Lung (tissue), 12 donors: ENCODE measurements around the gene NDUFAF8. TPM values are rescaled to one million over a fixed set of nuclear protein-coding genes. Genes with fewer than 3 reads are reported as not detected.

ENCODE experiments used
- ATAC-seq: fragments of 200-7000 bp; cut with Tn5 transposase; one replicate; pipeline ENCODE4 v1.9.1; 2020; ENCODE audit warnings: moderate number of reproducible peaks; ENCODE audit not compliant: insufficient read depth, low FRiP score
- DNase-seq, 3 donors: peaks; one replicate each; pipeline ENCODE4 v3.0.0-alpha.2; 2013 to 2017
- H3K27ac ChIP-seq, 2 donors: one replicate each; pipeline ENCODE4 v1.5.1; 2013; ENCODE audit warnings: mild to moderate bottlenecking in 2 of 2, moderate library complexity in 2 of 2, control low read depth in 1 of 2, inconsistent platforms in 1 of 2, low read depth in 1 of 2, low read length in 1 of 2
- H3K27me3 ChIP-seq, 3 donors: one replicate each; pipeline ENCODE4 v1.5.1; 2013; ENCODE audit warnings: low read length in 2 of 3; ENCODE audit not compliant: control insufficient read depth in 3 of 3, insufficient read depth in 3 of 3
- H3K36me3 ChIP-seq, 4 donors: one replicate each; pipeline ENCODE4 v1.5.1; 2013; ENCODE audit warnings: low read length in 4 of 4, mild to moderate bottlenecking in 1 of 4, moderate library complexity in 1 of 4; ENCODE audit not compliant: control insufficient read depth in 4 of 4, insufficient read depth in 4 of 4
- H3K4me1 ChIP-seq, 5 donors: one replicate each; pipeline ENCODE4 v1.5.1; 2013; ENCODE audit warnings: low read length in 5 of 5, mild to moderate bottlenecking in 2 of 5, moderate library complexity in 1 of 5; ENCODE audit not compliant: control insufficient read depth in 5 of 5, insufficient read depth in 5 of 5
- H3K4me3 ChIP-seq: one replicate; pipeline ENCODE4 v1.5.1; 2013; ENCODE audit warnings: mild to moderate bottlenecking, control low read depth, moderate library complexity
- H3K9ac ChIP-seq, 2 donors: one replicate each; pipeline ENCODE4 v1.5.1; 2013; ENCODE audit warnings: low read length in 2 of 2, control low read depth in 1 of 2; ENCODE audit not compliant: insufficient read depth in 1 of 2
- H3K9me3 ChIP-seq, 4 donors: one replicate each; pipeline ENCODE4 v1.5.1; 2013; ENCODE audit warnings: low read length in 3 of 4, mild to moderate bottlenecking in 1 of 4, moderate library complexity in 1 of 4; ENCODE audit not compliant: control insufficient read depth in 4 of 4, insufficient read depth in 3 of 4
- CTCF ChIP-seq: IDR thresholded peaks from 2 replicates; pipeline ENCODE4 v1.5.1; 2012; ENCODE audit warnings: mild to moderate bottlenecking; ENCODE audit errors: control extremely low read depth, extremely low read depth
- WGBS, 2 donors: extraction: QIAGEN DNeasy Blood & Tissue Kit; methylation state at CpG; one replicate each; pipeline ENCODE4 v1.1.7; 2013; 5-methylcytosine and 5-hydroxymethylcytosine counted together
- polyA plus RNA-seq, 2 donors: library from polyadenylated mRNA; stranded (reverse); fragments of 200-250 nt; gene quantifications; one replicate each; pipeline ENCODE4 v1.2.1, GENCODE V29; 2013
- total RNA-seq, 2 donors: library from RNA; depleted of rRNA in 1 of 2; stranded (reverse); fragments of >200 nt in 1 of 2; gene quantifications; one replicate each; pipeline ENCODE4 v1.2.1, GENCODE V29; 2014 to 2021
- donor health status: control.
- donor health status: control.
- donor health status: Bipolar disorder and iron deficiency.
- donor health status: healthy.
- donor health status: DM: yes; HTN: yes; CAD: no.

The NDUFAF8 gene
- total and polyA plus RNA-seq, 4 donors = 12.7 to 51.1 (median 29.9) TPM

- no peak for TF ChIP-seq CTCF
- WGBS, 2 donors = 90 to 96% methylated on average over 15 of the region's 15 CpGs
- no peaks in the 10 kb centered on the region for H3K9me3 ChIP-seq
- H3K27me3 ChIP-seq = no peaks in the 10 kb centered on the region
- no peak overlapping the region for H3K9ac ChIP-seq
- H3K36me3 ChIP-seq = peaks cover 0 to 49% (median 3%) of the 10 kb centered on the region in 4 donors
- DNase-seq (peak in 1 of 3 donors; percentile 50), ATAC-seq (no peak)
- H3K4me3 ChIP-seq = no peak overlapping the region
- no peak overlapping the region for H3K27ac ChIP-seq
- H3K4me1 ChIP-seq = peaks cover 0 to 27% (median 2%) of the 10 kb centered on the region in 5 donors
These were observed 10.3 kb downstream of the NDUFAF8 start for GRCh38 chr17:81249223-81250040.

- Histone ChIP-seq H3K4me1 (peaks cover 0 to 37% (median 4%) of the 10 kb centered on the region in 5 donors), H3K9ac (no peak overlapping the region), H3K27ac (no peak overlapping the region), H3K9me3 (no peaks in the 10 kb centered on the region), H3K36me3 (peaks cover 0 to 49% (median 3%) of the 10 kb centered on the region in 4 donors), H3K27me3 (no peaks in the 10 kb centered on the region), H3K4me3 (no peak overlapping the region)
- no peak for ATAC-seq
- DNase-seq = no peak
- TF ChIP-seq CTCF = no peak
- 91 to 95% methylated on average over 31 of the region's 31 CpGs for WGBS, 2 donors
These were observed 11.4 kb downstream of the NDUFAF8 start for GRCh38 chr17:81250286-81251093.

- H3K4me3 ChIP-seq = no peak overlapping the region
- H3K36me3 ChIP-seq = peaks cover 0 to 43% (median 3%) of the 10 kb centered on the region in 4 donors
- TF ChIP-seq CTCF = no peak
- WGBS, 2 donors = 85 to 89% methylated on average over 24 to 25 of the region's 25 CpGs
- H3K27ac ChIP-seq = no peak overlapping the region
- H3K27me3 ChIP-seq = no peaks in the 10 kb centered on the region
- no peak overlapping the region for H3K9ac ChIP-seq
- peaks cover 0 to 44% (median 4%) of the 10 kb centered on the region in 5 donors for H3K4me1 ChIP-seq
- ATAC-seq (no peak), DNase-seq (peak; percentile 47 to 53 (median 48))
- H3K9me3 ChIP-seq = no peaks in the 10 kb centered on the region
These were observed 12.1 kb downstream of the NDUFAF8 start for GRCh38 chr17:81251094-81251708.
